HG03354 (cell line): ENCODE measurements around the gene CDC6.
"Not testable (repeated sequence)": the region's sequence is repeated elsewhere in the genome, so short reads cannot be mapped to it uniquely, and the experiment has no call there.

Source experiments
- ATAC-seq: cut with Tn5 transposase; IDR thresholded peaks from one replicate; pipeline ENCODE4 v1.9.1; 2021; ENCODE audit warnings: mild to moderate bottlenecking; ENCODE audit not compliant: unreplicated experiment, poor library complexity, severe bottlenecking

CDC6 gene

GRCh38 chr17:40284085-40284713 lies 3.5 kb upstream of the CDC6 start:
- no peak for ATAC-seq

GRCh38 chr17:40286473-40286872 lies 1.2 kb upstream of the CDC6 start:
- ATAC-seq = no peak

GRCh38 chr17:40287159-40287493 lies 553 bp upstream of the CDC6 start:
- no peak for ATAC-seq

DNA sequence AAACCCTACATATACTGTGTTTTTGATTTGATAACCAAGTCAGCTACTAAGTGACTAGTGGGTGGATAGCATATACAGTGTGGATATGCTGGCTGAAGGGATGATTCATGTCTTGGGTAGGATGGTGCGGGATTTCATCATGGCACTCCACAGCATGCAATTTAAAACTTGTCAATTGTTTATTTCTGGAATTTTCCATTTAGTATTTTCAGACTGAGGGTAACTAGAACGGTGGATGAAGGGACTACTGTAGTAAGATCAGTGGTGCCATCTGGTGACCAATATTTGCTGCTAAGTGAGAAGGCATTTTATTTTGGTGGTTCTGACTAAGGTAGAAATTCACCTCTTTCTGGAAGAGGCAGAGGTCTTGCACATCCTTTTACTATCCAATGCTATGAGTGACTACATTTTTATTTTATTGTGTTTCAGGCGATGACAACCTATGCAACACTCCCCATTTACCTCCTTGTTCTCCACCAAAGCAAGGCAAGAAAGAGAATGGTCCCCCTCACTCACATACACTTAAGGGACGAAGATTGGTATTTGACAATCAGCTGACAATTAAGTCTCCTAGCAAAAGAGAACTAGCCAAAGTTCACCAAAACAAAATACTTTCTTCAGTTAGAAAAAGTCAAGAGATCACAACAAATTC lies 3.1 kb downstream of the CDC6 start:
- no peak for ATAC-seq

DNA sequence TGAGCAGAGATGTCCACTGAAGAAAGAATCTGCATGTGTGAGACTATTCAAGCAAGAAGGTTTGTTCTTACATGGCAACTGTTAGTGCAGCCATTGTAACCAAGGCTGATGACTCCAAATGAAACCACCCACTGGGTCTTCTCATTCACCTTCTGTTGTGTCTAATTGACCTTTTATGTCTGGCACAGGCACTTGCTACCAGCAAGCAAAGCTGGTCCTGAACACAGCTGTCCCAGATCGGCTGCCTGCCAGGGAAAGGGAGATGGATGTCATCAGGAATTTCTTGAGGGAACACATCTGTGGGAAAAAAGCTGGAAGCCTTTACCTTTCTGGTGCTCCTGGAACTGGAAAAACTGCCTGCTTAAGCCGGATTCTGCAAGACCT lies 3.6 kb downstream of the CDC6 start:
- no peak for ATAC-seq

DNA sequence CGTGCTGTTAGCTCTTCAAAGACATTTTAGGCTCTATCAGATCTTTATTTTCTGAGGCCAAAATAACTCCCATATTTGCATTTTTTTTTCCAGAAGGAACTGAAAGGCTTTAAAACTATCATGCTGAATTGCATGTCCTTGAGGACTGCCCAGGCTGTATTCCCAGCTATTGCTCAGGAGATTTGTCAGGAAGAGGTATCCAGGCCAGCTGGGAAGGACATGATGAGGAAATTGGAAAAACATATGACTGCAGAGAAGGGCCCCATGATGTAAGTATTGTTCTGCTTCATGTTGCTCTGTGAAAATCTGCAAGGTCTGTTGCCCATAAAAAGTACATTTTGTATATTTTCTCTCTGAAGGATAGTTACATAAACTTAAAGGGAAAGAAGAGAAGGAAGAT lies 5.7 kb downstream of the CDC6 start:
- ATAC-seq = no peak

DNA sequence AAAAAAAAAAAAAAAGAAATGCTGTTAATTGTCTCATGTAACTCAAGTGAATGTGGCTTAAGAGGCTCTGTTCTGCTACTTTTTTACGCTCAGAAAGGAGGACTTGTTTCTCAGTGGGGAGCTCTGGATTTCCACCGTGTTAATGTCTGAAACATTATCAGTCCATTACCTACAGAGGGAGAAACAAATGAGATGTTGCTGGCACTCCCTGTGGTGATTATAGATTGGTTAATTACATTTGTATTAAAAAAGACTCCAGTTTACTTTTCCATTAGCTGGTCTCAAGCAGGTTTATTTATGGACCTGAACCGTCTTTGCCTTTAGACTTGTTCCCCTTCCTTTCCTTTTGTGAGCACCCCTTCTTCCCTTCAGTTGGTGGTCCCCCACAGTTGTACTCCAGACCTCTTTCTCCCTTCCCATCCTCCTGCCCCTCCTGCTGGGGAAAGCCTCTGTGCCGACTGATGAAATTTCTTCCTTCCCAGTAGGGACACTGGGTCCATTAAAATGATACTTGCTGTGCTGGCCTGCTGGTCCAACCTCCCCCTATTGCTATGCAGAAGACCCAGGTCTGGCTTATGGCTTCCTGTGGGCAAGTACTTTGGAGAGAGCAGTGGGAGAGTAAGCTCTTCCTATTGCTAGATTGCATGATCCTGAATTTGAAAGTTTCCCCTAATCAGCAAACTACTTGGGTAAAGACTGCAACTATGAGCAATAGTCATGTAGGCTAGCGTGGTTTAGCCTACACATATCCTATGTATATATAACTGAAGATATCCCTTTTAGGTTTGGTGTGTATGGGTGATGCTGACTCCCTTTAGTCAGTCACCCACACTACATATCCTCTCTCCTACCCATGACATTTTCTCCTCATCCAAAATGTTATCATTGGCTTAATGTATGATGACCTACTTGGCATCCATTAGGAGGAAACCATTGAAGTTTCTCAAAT lies 8.1 kb downstream of the CDC6 start:
- ATAC-seq = no peak

GRCh38 chr17:40297511-40297910 lies 9.8 kb downstream of the CDC6 start:
- ATAC-seq = no peak

DNA sequence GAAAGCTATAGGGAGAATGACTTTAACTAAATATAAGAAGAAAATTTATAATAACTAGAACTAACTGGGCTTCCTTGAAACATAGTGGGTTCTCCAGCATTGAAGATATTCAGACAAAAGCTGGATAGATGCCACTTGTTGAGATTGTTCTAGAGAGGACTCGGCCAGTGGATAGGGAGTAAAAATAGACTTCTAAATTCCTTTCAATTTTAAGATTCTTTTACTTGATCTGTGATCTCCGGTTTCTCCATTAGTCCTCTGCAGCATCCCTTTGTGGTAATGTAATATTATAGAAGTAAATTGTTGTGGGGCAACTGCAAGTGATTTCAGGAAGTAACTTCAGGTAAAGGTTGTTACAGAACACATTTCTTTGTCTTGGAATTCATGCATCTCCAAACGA lies 11.0 kb downstream of the CDC6 start:
- ATAC-seq = no peak

DNA sequence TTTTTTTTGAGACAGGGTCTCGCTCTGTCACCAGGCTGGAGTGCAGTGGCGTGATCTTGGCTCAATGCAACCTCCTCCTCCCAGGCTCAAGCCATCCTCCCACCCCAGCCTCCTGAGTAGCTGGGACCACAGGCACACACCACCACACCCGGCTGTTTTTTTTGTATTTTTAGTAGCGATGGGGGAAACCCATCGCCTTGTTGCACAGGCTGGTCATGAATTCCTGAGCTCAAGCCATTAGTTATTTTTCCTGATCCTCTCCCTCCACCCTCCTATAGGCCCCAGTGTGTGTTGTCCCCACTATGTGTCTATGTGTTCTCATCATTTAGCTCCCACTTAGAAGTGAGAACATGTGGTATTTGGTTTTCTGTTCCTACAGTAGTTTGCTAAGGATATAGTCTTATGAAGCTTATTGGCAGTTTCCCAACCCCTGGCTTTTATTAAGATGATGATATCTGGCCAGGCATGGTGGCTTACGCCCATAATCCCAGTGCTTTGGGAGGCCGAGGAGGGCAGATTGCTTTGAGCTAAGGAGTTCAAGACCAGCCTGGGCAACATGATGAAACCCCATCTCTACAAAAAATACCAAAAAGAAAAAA lies 11.6 kb downstream of the CDC6 start:
- not testable (repeated sequence) for ATAC-seq

- ATAC-seq = no peak
Observed at GRCh38 chr17:40301315-40301714, 13.6 kb downstream of the CDC6 start.

DNA sequence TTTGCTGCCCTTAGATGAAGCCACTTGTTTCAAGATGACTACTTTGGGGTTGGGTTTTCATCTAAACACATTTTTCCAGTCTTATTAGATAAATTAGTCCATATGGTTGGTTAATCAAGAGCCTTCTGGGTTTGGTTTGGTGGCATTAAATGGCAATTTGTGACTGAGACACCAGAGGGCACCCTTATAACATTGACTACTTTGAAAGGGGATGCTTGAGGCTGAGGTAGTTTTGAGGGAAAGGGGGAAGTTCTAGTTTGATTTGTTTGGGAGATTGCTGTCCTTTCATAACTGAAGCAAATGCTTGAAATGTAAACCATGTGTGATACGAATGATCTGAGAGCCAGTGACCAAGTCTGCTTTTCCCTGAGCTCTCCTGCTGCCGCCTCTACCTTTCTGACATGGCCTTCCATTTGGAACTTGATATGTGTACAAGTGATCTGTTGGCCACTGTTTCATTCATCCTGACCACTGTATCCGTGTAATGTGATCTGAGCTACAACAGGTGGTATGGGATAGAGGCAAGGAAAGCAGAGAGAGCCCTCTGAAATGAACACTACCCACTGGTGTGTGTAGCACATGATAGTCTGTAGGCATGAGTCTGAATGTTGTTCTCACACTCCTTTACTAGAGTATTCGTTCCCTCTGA lies 15.5 kb downstream of the CDC6 start:
- no peak for ATAC-seq

GRCh38 chr17:40303708-40304551 lies 16.3 kb downstream of the CDC6 start:
- ATAC-seq = no peak

- not testable (repeated sequence) for ATAC-seq
Observed at GRCh38 chr17:40304552-40304863, 16.8 kb downstream of the CDC6 start.

DNA sequence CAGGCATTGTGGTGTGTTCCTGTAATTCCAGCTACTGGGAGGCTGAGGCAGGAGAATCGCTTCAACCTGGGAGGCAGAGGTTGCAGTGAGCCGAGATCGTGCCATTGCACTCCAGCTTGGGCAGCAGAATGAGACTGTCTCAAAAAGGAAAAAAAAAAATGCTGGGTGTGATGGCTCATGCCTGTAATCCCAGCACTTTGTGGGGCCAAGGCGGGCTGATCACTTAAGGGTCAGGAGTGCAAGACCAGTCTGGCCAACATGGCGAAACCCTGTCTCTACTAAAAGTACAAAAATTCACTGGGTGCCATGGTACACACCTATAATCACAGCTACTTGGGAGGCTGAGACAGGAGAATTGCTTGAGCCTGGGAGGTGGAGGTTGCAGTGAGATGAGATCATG lies 17.2 kb downstream of the CDC6 start:
- not testable (repeated sequence) for ATAC-seq

DNA sequence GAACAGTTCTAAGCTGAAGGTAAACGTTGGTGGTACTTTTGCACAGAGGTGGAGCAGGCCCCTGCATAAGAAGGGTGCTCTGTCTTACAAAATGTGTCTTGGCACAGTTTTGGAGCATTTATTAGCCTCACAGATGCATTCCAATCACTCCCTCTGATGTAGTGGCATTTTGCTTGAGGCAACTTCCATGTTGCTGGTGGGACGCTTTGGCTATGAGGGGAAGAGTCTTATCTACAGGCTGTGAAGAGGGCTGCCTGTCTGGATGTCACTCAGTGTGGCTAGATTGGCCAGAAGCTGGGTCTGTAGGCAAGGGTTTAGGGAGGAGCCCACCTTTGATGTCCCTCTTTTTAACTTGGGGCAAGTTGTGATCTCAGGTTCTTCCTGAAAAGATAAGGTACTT lies 18.7 kb downstream of the CDC6 start:
- ATAC-seq = no peak

GRCh38 chr17:40307001-40307730 lies 19.5 kb downstream of the CDC6 start:
- no peak for ATAC-seq

DNA sequence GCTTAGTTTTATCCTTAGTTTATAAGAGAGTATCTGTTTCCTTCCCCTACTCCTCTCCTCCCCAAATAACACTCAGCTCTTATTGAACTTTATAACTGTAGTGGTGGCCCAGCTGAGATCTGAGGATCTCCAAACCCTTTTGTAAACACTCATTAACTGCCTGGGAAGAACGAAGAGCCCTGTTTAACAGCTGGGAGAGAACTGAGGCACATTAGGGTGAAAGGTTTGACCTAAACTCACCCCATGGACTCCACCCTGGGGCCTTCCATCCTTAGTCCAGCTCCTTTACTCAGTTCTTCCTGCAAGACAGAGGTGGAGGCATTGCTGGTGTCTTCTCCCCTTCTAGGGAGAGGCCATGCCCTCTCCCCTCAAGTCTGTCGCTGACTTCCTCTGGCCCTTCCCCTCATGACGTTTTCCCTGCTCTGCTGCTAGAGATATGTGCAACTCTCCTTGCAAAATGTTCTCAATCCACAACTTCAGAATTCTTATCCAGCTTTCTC lies 20.1 kb downstream of the CDC6 start:
- ATAC-seq = no peak
